GM12878 (cell line): ENCODE data around the gene ACOT13. TPM values are rescaled to one million over a fixed set of nuclear protein-coding genes. Genes with fewer than 3 reads are reported as not detected.
"Not testable (repeated sequence)": the region's sequence is repeated elsewhere in the genome, so short reads cannot be mapped to it uniquely, and the experiment has no call there.

Experiments used
- ATAC-seq: fragments of 200-7000 bp; cut with Tn5 transposase; 3 replicates; pipeline ENCODE4 v1.9.1; 2020; ENCODE audit warnings: mild to moderate bottlenecking, moderate library complexity
- BruUV-seq: library from RNA; stranded (reverse); fragments of 400-500 nt; replicated peaks from 2 replicates; lab custom pipeline; 2021; lab: Mats Ljungman, UMichigan
- CTCF ChIA-PET: fragments of 300-600 bp; sonication (Branson Sonifier 250); formaldehyde crosslinking; extraction: SDS; loops from one replicate; lab custom pipeline; 2021; ENCODE audit warnings: inconsistent platforms; lab: Yijun Ruan, JAX
- POLR2A ChIA-PET: fragments of 350-600 bp; formaldehyde crosslinking; extraction: SDS; loops from one replicate; lab custom pipeline; 2021; ENCODE audit warnings: inconsistent platforms; lab: Charles Lee
- RAD21 ChIA-PET: fragments of 300-600 bp; sonication (Branson Sonifier 250); formaldehyde crosslinking; loops from one replicate; lab custom pipeline; 2023; ENCODE audit warnings: antibody characterized with exemption; ENCODE audit not compliant: unreplicated experiment; lab: Charles Lee
- SMC1A ChIA-PET: fragments of 300-600 bp; sonication (Branson Sonifier 250); formaldehyde crosslinking; loops from one replicate; lab custom pipeline; 2023; ENCODE audit not compliant: unreplicated experiment, uncharacterized antibody; lab: Charles Lee
- DNase-seq: peaks from one replicate; pipeline ENCODE4 v3.0.0-alpha.2; 2011; ENCODE audit warnings: low read depth, low spot score
- FAIRE-seq: peaks from 3 replicates; lab custom pipeline; 2011; peaks lifted over from hg19 to GRCh38; lab: Jason Lieb, UNC
- H2AFZ ChIP-seq: 2 replicates; pipeline ENCODE4 v1.6.0; 2011; ENCODE audit warnings: low read depth, low read length, control low read depth; ENCODE audit not compliant: control insufficient read depth
- H3K27ac ChIP-seq: 2 replicates; pipeline ENCODE4 v1.5.1; 2011; ENCODE audit warnings: control low read depth; ENCODE audit not compliant: control insufficient read depth, insufficient read depth
- H3K27me3 ChIP-seq, 2 experiments: replicated peaks in 1 of 2; 2 replicates each; pipeline versions ENCODE4 v1.6.0 to v1.6.1; 2011; ENCODE audit warnings: low read length in 1 of 2; ENCODE audit not compliant: control insufficient read depth in 2 of 2, insufficient read depth in 2 of 2
- H3K36me3 ChIP-seq, 2 experiments: 2 replicates each; pipeline ENCODE4 v1.5.1; 2011; ENCODE audit warnings: low read length in 1 of 2; ENCODE audit not compliant: control insufficient read depth in 2 of 2, insufficient read depth in 2 of 2
- H3K4me1 ChIP-seq: 2 replicates; pipeline ENCODE4 v1.6.1; 2011; ENCODE audit warnings: mild to moderate bottlenecking, low read length, moderate library complexity, mixed read lengths; ENCODE audit not compliant: control insufficient read depth, insufficient read depth
- H3K4me2 ChIP-seq: 2 replicates; pipeline ENCODE4 v1.6.0; 2011; ENCODE audit warnings: control low read depth; ENCODE audit not compliant: control insufficient read depth, insufficient read depth
- H3K4me3 ChIP-seq: fragments of 200-600 bp; sonication (generic); 2 replicates; pipeline ENCODE4 v1.5.1; 2016
- H3K79me2 ChIP-seq: 2 replicates; pipeline ENCODE4 v1.6.0; 2011; ENCODE audit warnings: low read length; ENCODE audit not compliant: control insufficient read depth, insufficient read depth
- H3K9ac ChIP-seq: 2 replicates; pipeline ENCODE4 v1.8.0; 2011; ENCODE audit warnings: low read length, control low read depth, mixed read lengths; ENCODE audit not compliant: control insufficient read depth, insufficient read depth
- H3K9me3 ChIP-seq: replicated peaks from 3 replicates; pipeline ENCODE4 v1.5.1; 2011; ENCODE audit warnings: mild to moderate bottlenecking, low read length; ENCODE audit not compliant: control insufficient read depth, insufficient read depth
- H4K20me1 ChIP-seq: 2 replicates; pipeline ENCODE4 v1.6.0; 2011; ENCODE audit not compliant: control insufficient read depth, insufficient read depth
- ATF2 ChIP-seq: IDR thresholded peaks from 2 replicates; pipeline ENCODE4 v1.6.1; 2012; ENCODE audit warnings: low read length, inconsistent platforms
- ATF3 ChIP-seq: IDR thresholded peaks from 2 replicates; pipeline ENCODE4 v1.6.1; 2011; ENCODE audit warnings: low read depth, mild to moderate bottlenecking, low read length, moderate library complexity, borderline replicate concordance; ENCODE audit errors: extremely low read depth
- BMI1 ChIP-seq: fragments of 450-650 bp; IDR thresholded peaks from 2 replicates; pipeline ENCODE4 v1.6.1; 2016; ENCODE audit warnings: mild to moderate bottlenecking, moderate library complexity, borderline replicate concordance
- CREM ChIP-seq: IDR thresholded peaks from 2 replicates; pipeline ENCODE4 v1.6.1; 2014; ENCODE audit warnings: antibody characterized with exemption, low read depth
- E4F1 ChIP-seq: fragments of 450-650 bp; IDR thresholded peaks from 2 replicates; pipeline ENCODE4 v1.6.1; 2018; ENCODE audit warnings: borderline replicate concordance, mild to moderate bottlenecking; ENCODE audit not compliant: partially characterized antibody
- POLR2AphosphoS5 ChIP-seq: IDR thresholded peaks from 2 replicates; pipeline ENCODE4 v1.6.1; 2011; ENCODE audit warnings: mild to moderate bottlenecking, low read length, inconsistent platforms
- ZBTB11 ChIP-seq: fragments of 450-650 bp; formaldehyde crosslinking; IDR thresholded peaks from 2 replicates; pipeline ENCODE4 v1.5.0; 2022; ENCODE audit warnings: mild to moderate bottlenecking, missing genetic modification characterization
- WGBS: methylation state at CpG from one replicate; pipeline ENCODE4 v1.1.6; 2016; ENCODE audit warnings: low lambda C conversion rate; ENCODE audit not compliant: insufficient replicate concordance, insufficient coverage; ENCODE audit errors: missing lambda C conversion rate; 5-methylcytosine and 5-hydroxymethylcytosine counted together
- in situ Hi-C: fragments of 300-500 bp; cut with MboI; formaldehyde crosslinking; loops from 9 replicates; pipeline ENCODE4 v1.14.3; 2018; ENCODE audit warnings: mixed read lengths
- intact Hi-C: fragments of 100-400 bp; cut with micrococcal nuclease; formaldehyde crosslinking; loops from one replicate; pipeline ENCODE4 v1.14.2; 2022; ENCODE audit not compliant: unreplicated experiment
- polyA plus RNA-seq, 11 experiments: library from polyadenylated mRNA; depleted of rRNA in 4 of 11; unstranded in 6 of 11; stranded (reverse) in 5 of 11; fragments of >200 nt; fragmentation: Nextera tagmentation in 4 of 11; fragmentation: Illumina TruSeq in 1 of 11; extraction: Ambion mirVana in 4 of 11; extraction: Trizol in 1 of 11; gene quantifications; 1 replicate in 1 of 11; 2 replicates in 10 of 11; pipeline versions ENCODE4 v1.2.1 to v1.2.3, GENCODE V29; 2011 to 2016; ENCODE audit warnings: inconsistent platforms in 2 of 11, missing spikeins in 2 of 11, low read depth in 1 of 11
- total RNA-seq, 4 experiments: library from RNA; depleted of rRNA in 3 of 4; stranded (reverse); fragments of >200 nt in 3 of 4; fragmentation: Illumina TruSeq in 1 of 4; extraction: Trizol in 1 of 4; gene quantifications; 2 replicates each; pipeline versions ENCODE4 v1.2.1 to v1.2.3, GENCODE V29; 2013 to 2021

ACOT13 gene
- total and polyA plus RNA-seq, 10 of the 15 experiments (the other 5 are each of a cell fraction or from before 2014, with no cell fraction given) = 6.0 to 60.6 (median 36.6) TPM

- TF ChIP-seq ATF3 = no peak
Observed at GRCh38 chr6:24673625-24674024, 6.7 kb downstream of the ACOT13 start (continued).

- BruUV-seq, RAD21 ChIA-PET, H3K4me1 ChIP-seq, H2AFZ ChIP-seq, H3K4me2 ChIP-seq, DNase-seq, ATAC-seq, H4K20me1 ChIP-seq, H3K36me3 ChIP-seq, H3K9me3 ChIP-seq, H3K4me3 ChIP-seq, intact Hi-C loops, H3K27ac ChIP-seq, POLR2A ChIA-PET, SMC1A ChIA-PET, CTCF ChIA-PET, H3K9ac ChIP-seq, H3K79me2 ChIP-seq, FAIRE-seq, in situ Hi-C loops, H3K27me3 ChIP-seq: not testable (repeated sequence)
- 76% methylated on average over 11 of the region's 11 CpGs for WGBS
Observed at GRCh38 chr6:24678792-24679352, 12.0 kb downstream of the ACOT13 start.

- no peak overlapping the region for H3K4me2 ChIP-seq
- no peaks in the 10 kb centered on the region for H3K79me2 ChIP-seq
- no peak overlapping the region for H3K9ac ChIP-seq
- ChIA-PET POLR2A (no interaction called here), CTCF (interaction anchor here (0.7 to 1.0 kb wide), 2 partner anchors 28 to 397 kb away, joined by 3 read pairs; no protein-coding TSS in a partner anchor), RAD21 (no interaction called here), SMC1A (no interaction called here)
- 84% methylated on average over 7 of the region's 7 CpGs for WGBS
- ATAC-seq = no peak
- no peaks in the 10 kb centered on the region for H3K4me1 ChIP-seq
- intact Hi-C loops = no loop called here
- H3K27me3 ChIP-seq = no peaks in the 10 kb centered on the region
- no peaks in the 10 kb centered on the region; a peak in 1 of 4 replicates for H3K36me3 ChIP-seq
- no peak overlapping the region for H3K4me3 ChIP-seq
- no peak for FAIRE-seq
- no peak for DNase-seq
- no peak overlapping the region for H2AFZ ChIP-seq
- BruUV-seq = no TSS peak
- in situ Hi-C loops = no loop called here
- H3K9me3 ChIP-seq = no peaks in the 10 kb centered on the region
- no peaks in the 10 kb centered on the region for H4K20me1 ChIP-seq
- no peak overlapping the region for H3K27ac ChIP-seq
- TF ChIP-seq ZBTB11 (CRISPR knock-in tag) = no peak
- no peak for TF ChIP-seq E4F1
- no peak for TF ChIP-seq ATF2
- TF ChIP-seq BMI1 = no peak
- no peak for TF ChIP-seq POLR2AphosphoS5
- TF ChIP-seq CREM = no peak
Observed at GRCh38 chr6:24680582-24680981, 13.7 kb downstream of the ACOT13 start.
